ENCODE measurements around the gene CCT7.

DNA sequence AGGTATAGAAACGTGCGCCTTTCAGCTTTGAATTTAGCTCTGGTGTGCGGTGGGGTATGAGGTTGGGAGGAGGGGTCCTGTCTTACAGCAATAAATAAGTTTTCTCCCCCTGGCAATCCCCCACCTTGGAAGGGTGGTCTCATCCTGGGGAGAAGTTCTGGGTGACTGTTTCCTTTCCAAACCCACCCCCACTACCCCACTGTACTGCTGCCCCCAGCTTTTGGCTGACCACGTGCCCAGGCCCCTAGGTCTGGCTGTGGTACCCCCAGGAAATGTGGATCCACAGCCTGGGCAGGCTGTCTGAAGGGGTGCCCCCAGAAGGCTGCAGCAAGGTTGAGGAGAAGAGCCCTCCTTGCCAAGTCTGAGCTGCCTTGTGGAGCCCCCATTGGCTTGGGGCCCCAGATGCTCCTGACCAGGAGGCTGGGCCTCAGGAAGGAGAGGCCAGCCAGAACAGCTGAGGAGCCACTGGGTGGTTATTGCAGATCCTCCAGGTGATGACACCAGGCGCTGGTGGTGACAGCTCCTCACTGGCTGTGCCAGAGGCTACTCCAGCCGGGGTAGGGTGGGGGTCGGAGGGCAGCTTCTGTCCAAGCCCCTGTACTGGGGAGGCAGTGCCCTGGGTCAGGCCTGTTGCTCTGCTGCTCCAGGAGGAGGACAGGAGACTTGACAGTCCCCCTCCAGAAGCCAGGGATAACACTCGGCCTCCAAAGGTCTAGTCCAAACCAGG lies 24.2 kb downstream of the CCT7 start:
- TF ChIP-seq POLR2A (IDR thresholded peaks at IDR 0.05) = no peak
- TF ChIP-seq, protein P1, sequence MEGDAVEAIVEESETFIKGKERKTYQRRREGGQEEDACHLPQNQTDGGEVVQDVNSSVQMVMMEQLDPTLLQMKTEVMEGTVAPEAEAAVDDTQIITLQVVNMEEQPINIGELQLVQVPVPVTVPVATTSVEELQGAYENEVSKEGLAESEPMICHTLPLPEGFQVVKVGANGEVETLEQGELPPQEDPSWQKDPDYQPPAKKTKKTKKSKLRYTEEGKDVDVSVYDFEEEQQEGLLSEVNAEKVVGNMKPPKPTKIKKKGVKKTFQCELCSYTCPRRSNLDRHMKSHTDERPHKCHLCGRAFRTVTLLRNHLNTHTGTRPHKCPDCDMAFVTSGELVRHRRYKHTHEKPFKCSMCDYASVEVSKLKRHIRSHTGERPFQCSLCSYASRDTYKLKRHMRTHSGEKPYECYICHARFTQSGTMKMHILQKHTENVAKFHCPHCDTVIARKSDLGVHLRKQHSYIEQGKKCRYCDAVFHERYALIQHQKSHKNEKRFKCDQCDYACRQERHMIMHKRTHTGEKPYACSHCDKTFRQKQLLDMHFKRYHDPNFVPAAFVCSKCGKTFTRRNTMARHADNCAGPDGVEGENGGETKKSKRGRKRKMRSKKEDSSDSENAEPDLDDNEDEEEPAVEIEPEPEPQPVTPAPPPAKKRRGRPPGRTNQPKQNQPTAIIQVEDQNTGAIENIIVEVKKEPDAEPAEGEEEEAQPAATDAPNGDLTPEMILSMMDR (IDR thresholded peaks at IDR 0.05) = no peak
